GM23248 (cell line): ENCODE results near the gene TRPM2.

Source experiments
- EZH2 ChIP-seq: fragments of 200-600 bp; sonication (generic); IDR thresholded peaks from 2 replicates; pipeline ENCODE4 v1.6.1; 2018; ENCODE audit warnings: antibody characterized with exemption, mild to moderate bottlenecking; ENCODE audit not compliant: insufficient read depth, poor library complexity, severe bottlenecking
- EZH2phosphoT487 ChIP-seq: fragments of 200-600 bp; sonication (generic); IDR thresholded peaks from 2 replicates; pipeline ENCODE4 v1.6.1; 2018; ENCODE audit warnings: antibody characterized with exemption, moderate library complexity, mild to moderate bottlenecking, low read depth; ENCODE audit not compliant: insufficient read depth

DNA sequence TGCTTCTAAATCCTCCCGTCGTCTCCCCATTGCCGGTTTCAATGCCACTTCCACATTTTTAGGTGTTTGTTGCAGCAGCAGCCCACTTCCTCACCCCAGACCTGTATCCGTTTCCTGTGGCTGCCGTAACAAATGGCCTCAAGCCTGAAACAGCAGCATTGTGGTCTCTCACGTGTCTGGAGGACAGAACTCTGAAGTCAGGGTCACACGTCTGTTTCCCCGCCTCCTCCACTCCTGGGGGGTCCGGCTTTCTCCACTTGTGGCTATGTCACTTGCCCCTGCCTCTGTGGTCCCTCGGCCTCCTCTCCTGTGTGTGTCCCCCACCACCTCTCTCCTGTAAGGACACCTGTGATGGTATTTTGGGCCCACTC is 21.8 kb downstream of the TRPM2 start:
- no peak for TF ChIP-seq EZH2phosphoT487
- no peak for TF ChIP-seq EZH2
